Pancreas (tissue), 10 donors: ENCODE results near the gene RP9. TPM values are rescaled to one million over a fixed set of nuclear protein-coding genes. Genes with fewer than 3 reads are reported as not detected.

ENCODE experiments used
- ATAC-seq, 4 donors: fragments of 200-7000 bp; cut with Tn5 transposase; one replicate each; pipeline versions ENCODE4 v1.8.0 to v1.9.1; 2020; ENCODE audit warnings: mild to moderate bottlenecking in 4 of 4, moderate library complexity in 4 of 4
- DNase-seq, 6 donors: peaks; one replicate each; pipeline ENCODE4 v3.0.0-alpha.2; 2020
- FAIRE-seq: peaks from 2 replicates; lab custom pipeline; 2012; peaks lifted over from hg19 to GRCh38; lab: Jason Lieb, UNC
- H3K27ac ChIP-seq, 4 donors: fragments of 200-600 bp; sonication (generic); 1 replicate in 3 of 4; 2 replicates in 1 of 4; pipeline versions ENCODE4 v1.5.0 to v1.8.0; 2020
- H3K27me3 ChIP-seq, 4 donors: fragments of 200-600 bp; one replicate each; pipeline ENCODE4 v1.8.0; 2021
- H3K36me3 ChIP-seq, 3 donors: fragments of 200-600 bp; sonication (generic) in 1 of 3; one replicate each; pipeline versions ENCODE4 v1.5.0 to v1.8.0; 2020 to 2021
- H3K4me1 ChIP-seq, 3 donors: fragments of 200-600 bp; one replicate each; pipeline ENCODE4 v1.8.0; 2021
- H3K4me3 ChIP-seq, 4 donors: fragments of 200-600 bp; sonication (generic) in 2 of 4; one replicate each; pipeline versions ENCODE4 v1.5.0 to v1.8.0; 2020 to 2021
- H3K9me3 ChIP-seq, 4 donors: fragments of 200-600 bp; one replicate each; pipeline ENCODE4 v1.8.0; 2021
- CTCF ChIP-seq, 4 donors: fragments of 200-600 bp; sonication (generic) in 3 of 4; IDR thresholded peaks; one replicate each; pipeline versions ENCODE4 v1.5.0 to v1.8.0; 2021; ENCODE audit warnings: antibody characterized with exemption in 4 of 4
- WGBS, 2 donors: extraction: QIAGEN DNeasy Blood & Tissue Kit; methylation state at CpG; one replicate each; pipeline ENCODE4 v1.1.7; 2013; 5-methylcytosine and 5-hydroxymethylcytosine counted together
- intact Hi-C, 3 donors: fragments of 100-400 bp; cut with DNase I; formaldehyde crosslinking; loops; one replicate each; pipeline versions ENCODE4 v1.11.1 to v1.14.2; 2022
- polyA plus RNA-seq, 2 donors: library from polyadenylated mRNA; stranded (reverse); fragments of 200-250 nt; gene quantifications; one replicate each; pipeline ENCODE4 v1.2.3, GENCODE V29; 2013
- total RNA-seq, 6 donors: library from RNA; stranded (reverse); fragmentation: NEBNext Ultra II Directional in 4 of 6; extraction: Animal tissue kit (Norgen Biotek cat#: 25700) in 4 of 6; gene quantifications; one replicate each; pipeline versions ENCODE4 v1.2.1 to v1.2.4, GENCODE V29; 2021 to 2023
- donor health status: healthy with polysubstance abuse.
- donor health status: DM: no; HTN: no; CAD: no; lungs with moderate emphysema.
- donor health status: DM: no; HTN: no; CAD: no.
- donor health status: control.
- donor health status: control.
- donor health status: Bipolar disorder and iron deficiency.
- donor health status: DM: yes; HTN: yes; CAD: no.
- donor health status: DM: no; HTN: no; CAD: no.
- donor health status: DM: no; HTN: no; CAD: no.
- donor health status: DM: yes; HTN: yes; CAD: no.

The RP9 gene
- total and polyA plus RNA-seq, 8 donors, result 5.5 to 20.1 (median 7.1) TPM

- no peak overlapping the region for H3K4me3 ChIP-seq
- intact Hi-C loops, result no loop called here
- WGBS, 2 donors, result 23 to 69% methylated on average over 2 of the region's 2 CpGs
- no peaks in the 10 kb centered on the region for H3K27me3 ChIP-seq
- no peaks in the 10 kb centered on the region for H3K4me1 ChIP-seq
- no peak overlapping the region for H3K27ac ChIP-seq
- FAIRE-seq (no peak), DNase-seq (no peak), ATAC-seq (no peak)
- TF ChIP-seq CTCF (IDR thresholded peaks at IDR 0.05), result no peak
- no peaks in the 10 kb centered on the region for H3K36me3 ChIP-seq
- no peaks in the 10 kb centered on the region for H3K9me3 ChIP-seq
These were observed 21.8 kb downstream of the RP9 start for GRCh38 chr7:33087356-33087755.

DNA sequence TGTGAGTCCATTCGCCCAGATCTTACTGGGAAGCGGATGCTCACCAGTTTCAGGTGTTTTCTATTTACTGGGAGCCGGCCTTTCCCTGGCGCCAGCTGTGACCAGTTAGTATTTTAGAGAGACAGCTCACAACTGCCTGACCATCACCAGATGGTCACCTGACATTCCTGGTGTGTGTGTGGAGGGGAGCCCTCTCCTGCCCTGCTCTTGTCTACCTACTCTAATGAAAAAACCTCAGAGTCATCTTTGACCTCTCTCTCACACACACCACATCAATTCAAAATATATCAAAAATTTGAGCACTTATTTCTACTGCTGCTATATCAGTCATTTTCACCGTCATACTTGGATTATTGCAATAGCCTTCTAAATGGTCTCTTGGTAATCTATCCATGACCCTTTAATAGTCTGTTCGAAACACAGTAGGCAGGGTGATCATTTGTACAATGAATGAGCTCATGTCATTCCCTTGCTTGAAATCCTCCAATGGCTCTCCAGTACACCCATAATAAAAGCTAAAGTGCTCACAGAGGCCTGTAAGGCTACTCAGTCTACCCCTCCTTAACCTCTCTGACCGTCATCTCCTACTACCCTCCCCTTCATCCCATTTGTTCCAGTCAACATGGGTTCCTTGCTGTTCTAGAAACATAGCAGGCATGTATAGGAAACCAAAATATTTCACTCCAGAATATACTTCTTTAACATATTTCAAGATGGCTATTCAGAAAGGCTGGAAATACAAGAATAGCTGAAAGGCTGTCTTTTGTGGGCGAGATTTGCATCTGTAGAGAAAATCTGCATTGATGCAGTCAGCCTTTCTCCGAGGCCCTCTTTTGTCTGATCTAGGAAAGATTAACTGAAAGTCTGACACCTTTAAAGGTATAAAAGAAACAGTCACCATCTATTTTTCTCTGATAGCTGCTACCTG lies 29.2 kb downstream of the RP9 start:
- TF ChIP-seq CTCF (IDR thresholded peaks at IDR 0.05), result no peak
- WGBS, 2 donors, result 78 to 79% methylated on average over 9 of the region's 9 CpGs
- Histone ChIP-seq H3K4me3 (no peak overlapping the region), H3K27ac (no peak overlapping the region), H3K27me3 (no peaks in the 10 kb centered on the region), H3K4me1 (no peaks in the 10 kb centered on the region), H3K36me3 (no peaks in the 10 kb centered on the region), H3K9me3 (no peaks in the 10 kb centered on the region)
- DNase-seq (no peak), ATAC-seq (no peak), FAIRE-seq (no peak)
- intact Hi-C loops, result no loop called here

DNA sequence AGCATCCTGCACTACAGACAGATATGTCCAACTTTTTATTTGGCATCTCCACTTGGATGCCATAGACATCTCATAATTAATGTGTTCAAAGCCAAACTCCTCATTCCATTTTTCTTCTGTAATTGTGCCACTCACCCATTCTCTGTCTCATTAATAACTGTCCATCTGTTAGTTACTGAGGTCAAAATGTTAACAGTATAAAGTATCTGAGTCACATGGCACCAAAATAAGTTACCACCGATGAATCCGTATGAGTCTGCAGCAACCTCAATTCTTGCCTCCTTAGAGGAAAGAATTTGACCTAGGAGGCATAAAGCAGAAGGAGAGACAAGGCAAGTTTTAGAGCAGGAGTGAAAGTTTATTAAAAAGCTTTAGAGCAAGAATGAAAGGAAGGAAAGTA lies 30.1 kb downstream of the RP9 start:
- DNase-seq (no peak), ATAC-seq (no peak), FAIRE-seq (no peak)
- Histone ChIP-seq H3K36me3 (no peaks in the 10 kb centered on the region), H3K27me3 (no peaks in the 10 kb centered on the region), H3K4me3 (no peak overlapping the region), H3K27ac (no peak overlapping the region), H3K4me1 (no peaks in the 10 kb centered on the region), H3K9me3 (no peaks in the 10 kb centered on the region)
- 84 to 88% methylated on average over 2 of the region's 2 CpGs for WGBS, 2 donors
- intact Hi-C loops, result no loop called here
- TF ChIP-seq CTCF (IDR thresholded peaks at IDR 0.05), result no peak

GRCh38 chr7:33076737-33077136 lies 32.5 kb downstream of the RP9 start:
- Histone ChIP-seq H3K27ac (no peak overlapping the region), H3K9me3 (no peaks in the 10 kb centered on the region), H3K36me3 (no peaks in the 10 kb centered on the region), H3K4me3 (no peak overlapping the region), H3K4me1 (no peaks in the 10 kb centered on the region), H3K27me3 (no peaks in the 10 kb centered on the region)
- FAIRE-seq (no peak), DNase-seq (no peak), ATAC-seq (no peak)
- 70 to 76% methylated on average over 3 of the region's 3 CpGs for WGBS, 2 donors
- no peak for TF ChIP-seq CTCF (IDR thresholded peaks at IDR 0.05)
- intact Hi-C loops, result no loop called here
